ENCODE data around the gene SORL1. TPM values are rescaled to one million over a fixed set of nuclear protein-coding genes. Genes with fewer than 3 reads are reported as not detected.

SORL1 gene
- total RNA-seq, 4 donors from 2014 or later, result 3.0 to 12.3 (median 8.1) TPM

GRCh38 chr11:121583825-121584224 lies 131.7 kb downstream of the SORL1 start:
- DNase-seq (ENCODE audit: extremely low spot score), result no peak
- Histone ChIP-seq H3K36me3 (peaks cover 0 to 23% (median 3%) of the 10 kb centered on the region in 4 donors), H3K4me3 (no peak overlapping the region), H3K27ac (replicated peaks in 1 of 4) (no peak overlapping the region), H3K27me3 (no peaks in the 10 kb centered on the region), H3K4me1 (peaks cover 0 to 4% (median 0%) of the 10 kb centered on the region in 4 donors), H3K9me3 (peaks cover 0 to 3% (median 0%) of the 10 kb centered on the region in 4 donors)
- 84% methylated on average over 3 of the region's 3 CpGs for WGBS
- intact Hi-C loops (cut with DNase I), result no loop called here
- TF ChIP-seq CTCF (IDR thresholded peaks at IDR 0.05), result no peak
- TF ChIP-seq POLR2A (IDR thresholded peaks at IDR 0.05; ENCODE audit: low read depth), result no peak
- no peak for TF ChIP-seq EP300 (IDR thresholded peaks at IDR 0.05)
- TF ChIP-seq POLR2AphosphoS5 (IDR thresholded peaks at IDR 0.05), result no peak

GRCh38 chr11:121586750-121587149 lies 134.6 kb downstream of the SORL1 start:
- Histone ChIP-seq H3K4me3 (no peak overlapping the region), H3K4me1 (peaks cover 0 to 8% (median 7%) of the 10 kb centered on the region in 4 donors), H3K27me3 (no peaks in the 10 kb centered on the region), H3K27ac (replicated peaks in 1 of 4) (no peak overlapping the region), H3K36me3 (peaks cover 0 to 33% (median 3%) of the 10 kb centered on the region in 4 donors), H3K9me3 (no peaks in the 10 kb centered on the region)
- TF ChIP-seq POLR2A (IDR thresholded peaks at IDR 0.05; ENCODE audit: low read depth) (no peak), POLR2AphosphoS5 (IDR thresholded peaks at IDR 0.05) (no peak), CTCF (IDR thresholded peaks at IDR 0.05) (no peak), EP300 (IDR thresholded peaks at IDR 0.05) (no peak)
- 90% methylated on average over 2 of the region's 2 CpGs for WGBS
- no peak for DNase-seq (ENCODE audit: extremely low spot score)
- intact Hi-C loops (cut with DNase I), result no loop called here

- no peak for TF ChIP-seq POLR2A (IDR thresholded peaks at IDR 0.05; ENCODE audit: low read depth)
- peaks cover 0 to 33% (median 3%) of the 10 kb centered on the region in 4 donors for H3K36me3 ChIP-seq
- no peaks in the 10 kb centered on the region for H3K9me3 ChIP-seq
- WGBS, result 59% methylated on average over 2 of the region's 2 CpGs
- DNase-seq (ENCODE audit: extremely low spot score), result no peak
- intact Hi-C loops (cut with DNase I), result no loop called here
- no peaks in the 10 kb centered on the region for H3K27me3 ChIP-seq
- no peak overlapping the region for H3K4me3 ChIP-seq
- peaks cover 0 to 10% (median 8%) of the 10 kb centered on the region in 4 donors for H3K4me1 ChIP-seq
- no peak overlapping the region for H3K27ac ChIP-seq (replicated peaks in 1 of 4)
These were observed 135.1 kb downstream of the SORL1 start for GRCh38 chr11:121587182-121587581.

GRCh38 chr11:121588747-121589146 lies 136.6 kb downstream of the SORL1 start:
- intact Hi-C loops (cut with DNase I), result no loop called here
- H3K27me3 ChIP-seq, result no peaks in the 10 kb centered on the region
- WGBS, result 79% methylated on average over 8 of the region's 8 CpGs

More at GRCh38 chr11:121588747-121589146, 136.6 kb downstream of the SORL1 start:
- Histone ChIP-seq H3K9me3 (no peaks in the 10 kb centered on the region), H3K27ac (replicated peaks in 1 of 4) (no peak overlapping the region), H3K36me3 (peaks cover 0 to 29% (median 0%) of the 10 kb centered on the region in 4 donors), H3K4me3 (no peak overlapping the region), H3K4me1 (peaks cover 0 to 25% (median 24%) of the 10 kb centered on the region in 4 donors)
- no peak for TF ChIP-seq POLR2AphosphoS5 (IDR thresholded peaks at IDR 0.05)
- no peak for TF ChIP-seq POLR2A (IDR thresholded peaks at IDR 0.05; ENCODE audit: low read depth)
- TF ChIP-seq EP300 (IDR thresholded peaks at IDR 0.05), result no peak
- no peak for TF ChIP-seq CTCF (IDR thresholded peaks at IDR 0.05)
- DNase-seq (ENCODE audit: extremely low spot score), result no peak
